Ascending aorta (tissue), 2 donors: ENCODE measurements around the gene KDELR3. TPM values are rescaled to one million over a fixed set of nuclear protein-coding genes. Genes with fewer than 3 reads are reported as not detected.

Experiments
- DNase-seq, 2 donors: peaks; one replicate each; pipeline ENCODE4 v3.0.0-alpha.2; 2019; ENCODE audit warnings: low spot score in 2 of 2
- H3K27ac ChIP-seq, 2 donors: fragments of 200-600 bp; sonication (generic); one replicate each; pipeline ENCODE4 v1.5.1; 2016 to 2017; ENCODE audit warnings: mild to moderate bottlenecking in 1 of 2
- H3K27me3 ChIP-seq: fragments of 200-600 bp; sonication (generic); one replicate; pipeline ENCODE4 v1.5.1; 2017
- H3K36me3 ChIP-seq, 2 donors: fragments of 200-600 bp; sonication (generic); one replicate each; pipeline ENCODE4 v1.5.1; 2016
- H3K4me1 ChIP-seq, 2 donors: fragments of 200-600 bp; sonication (generic); one replicate each; pipeline ENCODE4 v1.5.1; 2016 to 2017; ENCODE audit warnings: mild to moderate bottlenecking in 1 of 2
- H3K4me3 ChIP-seq, 2 donors: fragments of 200-600 bp; sonication (generic); one replicate each; pipeline ENCODE4 v1.5.1; 2016 to 2017; ENCODE audit warnings: mild to moderate bottlenecking in 1 of 2
- H3K9me3 ChIP-seq, 2 donors: fragments of 200-600 bp; sonication (generic); one replicate each; pipeline ENCODE4 v1.5.1; 2016
- intact Hi-C: fragments of 100-400 bp; cut with DNase I; formaldehyde crosslinking; loops from one replicate; pipeline ENCODE4 v1.15.1; 2023
- total RNA-seq: library from RNA; depleted of rRNA; stranded (reverse); fragments of >200 nt; gene quantifications from one replicate; pipeline ENCODE4 v1.1.0, GENCODE V29; 2016
- TF ChIP-seq, protein P1 (sequence below), 3 experiments: fragments of 200-600 bp in 2 of 3; fragments of 450-650 bp in 1 of 3; sonication (generic) in 2 of 3; IDR thresholded peaks; one replicate each; pipeline ENCODE4 v1.5.1; 2016 to 2019; ENCODE audit warnings: antibody characterized with exemption in 3 of 3, mild to moderate bottlenecking in 1 of 3, moderate library complexity in 1 of 3

The KDELR3 gene
- total RNA-seq, 1 donor from 2014 or later: 11.8 TPM

DNA sequence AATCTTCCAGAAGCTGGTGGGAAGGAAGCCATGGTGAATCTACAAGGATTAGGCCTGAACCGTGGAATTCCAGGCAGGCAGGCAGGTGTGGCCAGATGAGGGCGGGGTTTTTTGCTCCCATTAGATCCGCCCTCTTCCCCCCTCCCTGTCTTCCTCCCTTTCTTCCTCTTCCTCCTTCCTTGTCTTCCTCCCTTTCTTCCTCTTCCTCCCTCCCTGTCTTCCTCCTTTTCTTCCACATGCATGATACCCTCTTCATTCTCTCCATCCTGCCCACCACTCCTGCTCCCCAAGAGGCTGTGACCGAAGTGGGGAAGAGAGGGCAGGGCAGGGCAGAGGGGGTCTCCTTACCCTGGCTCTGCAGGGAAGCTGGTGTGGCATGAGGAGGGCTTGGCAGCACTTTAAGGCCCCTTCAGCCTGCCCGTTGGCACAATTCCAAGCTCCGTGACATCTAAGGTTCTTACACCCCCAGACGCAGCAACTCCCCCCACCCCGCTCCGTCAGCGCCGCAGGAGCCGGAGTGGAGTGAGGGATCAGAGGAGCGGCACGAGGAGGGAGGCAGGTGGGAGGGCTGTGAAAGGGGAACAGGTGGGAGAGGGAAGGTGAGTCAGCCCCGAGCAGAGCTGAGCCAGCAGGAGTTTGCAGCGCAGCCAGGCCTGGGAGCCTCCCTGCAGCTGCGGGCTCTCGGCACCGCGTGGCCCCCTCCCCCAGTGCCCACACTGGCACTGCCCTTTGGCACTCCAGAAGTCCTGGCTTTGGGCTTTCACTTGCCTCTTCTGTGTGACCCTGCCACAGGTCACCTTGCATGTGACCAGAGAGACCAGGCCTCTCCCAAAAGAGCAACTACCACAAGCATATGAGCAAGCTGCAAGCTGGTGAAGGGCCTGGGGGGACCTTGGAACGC is 45.0 kb upstream of the KDELR3 start:
- no peaks in the 10 kb centered on the region for H3K4me1 ChIP-seq
- intact Hi-C loops: no loop called here
- no peak for DNase-seq
- no peak overlapping the region for H3K27ac ChIP-seq
- H3K4me3 ChIP-seq: no peak overlapping the region
- TF ChIP-seq, protein P1, sequence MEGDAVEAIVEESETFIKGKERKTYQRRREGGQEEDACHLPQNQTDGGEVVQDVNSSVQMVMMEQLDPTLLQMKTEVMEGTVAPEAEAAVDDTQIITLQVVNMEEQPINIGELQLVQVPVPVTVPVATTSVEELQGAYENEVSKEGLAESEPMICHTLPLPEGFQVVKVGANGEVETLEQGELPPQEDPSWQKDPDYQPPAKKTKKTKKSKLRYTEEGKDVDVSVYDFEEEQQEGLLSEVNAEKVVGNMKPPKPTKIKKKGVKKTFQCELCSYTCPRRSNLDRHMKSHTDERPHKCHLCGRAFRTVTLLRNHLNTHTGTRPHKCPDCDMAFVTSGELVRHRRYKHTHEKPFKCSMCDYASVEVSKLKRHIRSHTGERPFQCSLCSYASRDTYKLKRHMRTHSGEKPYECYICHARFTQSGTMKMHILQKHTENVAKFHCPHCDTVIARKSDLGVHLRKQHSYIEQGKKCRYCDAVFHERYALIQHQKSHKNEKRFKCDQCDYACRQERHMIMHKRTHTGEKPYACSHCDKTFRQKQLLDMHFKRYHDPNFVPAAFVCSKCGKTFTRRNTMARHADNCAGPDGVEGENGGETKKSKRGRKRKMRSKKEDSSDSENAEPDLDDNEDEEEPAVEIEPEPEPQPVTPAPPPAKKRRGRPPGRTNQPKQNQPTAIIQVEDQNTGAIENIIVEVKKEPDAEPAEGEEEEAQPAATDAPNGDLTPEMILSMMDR (IDR thresholded peaks at IDR 0.05): no peak
- no peaks in the 10 kb centered on the region for H3K9me3 ChIP-seq
- H3K27me3 ChIP-seq: no peaks in the 10 kb centered on the region
- no peaks in the 10 kb centered on the region for H3K36me3 ChIP-seq

DNA sequence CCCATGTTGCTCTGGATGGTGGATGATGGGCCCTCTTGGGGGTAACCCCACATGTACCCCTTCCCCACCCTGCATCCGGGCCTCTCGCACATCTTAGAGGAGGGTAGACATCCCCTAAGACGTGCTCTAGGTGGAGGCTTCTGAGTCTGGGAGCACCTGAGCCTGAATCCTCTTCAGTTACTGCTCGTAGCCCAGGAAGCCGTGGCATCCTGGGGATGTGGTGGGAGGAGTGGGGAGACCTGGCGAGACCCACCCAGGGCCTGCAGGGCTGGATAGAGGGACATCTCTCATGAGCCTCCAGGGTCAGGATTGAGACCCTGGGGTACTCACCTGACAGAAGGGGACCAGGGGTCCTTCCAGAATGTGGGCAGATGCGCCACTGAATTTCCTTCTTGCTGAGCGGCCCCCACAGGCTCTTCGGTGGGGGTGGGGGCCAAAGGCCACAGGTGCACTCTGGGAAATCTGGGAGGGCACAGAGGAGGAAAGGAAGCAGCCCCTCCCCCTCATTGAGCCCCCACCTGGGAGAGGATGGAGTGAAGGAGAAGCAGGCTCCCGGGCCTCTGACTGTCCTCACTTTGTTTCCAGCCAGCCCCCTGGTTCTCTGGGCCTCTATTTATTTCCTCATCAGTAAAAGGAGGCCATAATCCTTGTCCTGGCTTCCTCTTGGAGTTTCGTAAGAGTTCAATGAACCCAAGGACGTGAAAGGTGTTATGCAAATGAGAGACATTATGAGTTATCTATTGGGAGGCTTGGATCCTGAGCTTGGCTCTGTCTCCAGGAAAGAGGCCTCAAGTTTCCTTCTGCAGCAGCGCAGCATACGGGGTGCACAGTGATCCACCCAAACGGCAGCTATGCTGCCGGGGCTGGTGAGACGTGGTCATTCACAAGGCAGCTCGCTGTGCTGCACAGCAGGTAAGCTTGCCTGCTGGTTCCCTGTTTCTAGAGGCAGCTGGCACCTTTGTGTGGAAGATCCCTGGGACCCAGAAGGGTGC is 44.1 kb upstream of the KDELR3 start:
- H3K4me3 ChIP-seq: no peak overlapping the region
- H3K27me3 ChIP-seq: no peaks in the 10 kb centered on the region
- no peaks in the 10 kb centered on the region for H3K4me1 ChIP-seq
- TF ChIP-seq, protein P1 (IDR thresholded peaks at IDR 0.05): no peak
- H3K9me3 ChIP-seq: no peaks in the 10 kb centered on the region
- DNase-seq: no peak
- H3K36me3 ChIP-seq: no peaks in the 10 kb centered on the region
- intact Hi-C loops: no loop called here
- no peak overlapping the region for H3K27ac ChIP-seq

DNA sequence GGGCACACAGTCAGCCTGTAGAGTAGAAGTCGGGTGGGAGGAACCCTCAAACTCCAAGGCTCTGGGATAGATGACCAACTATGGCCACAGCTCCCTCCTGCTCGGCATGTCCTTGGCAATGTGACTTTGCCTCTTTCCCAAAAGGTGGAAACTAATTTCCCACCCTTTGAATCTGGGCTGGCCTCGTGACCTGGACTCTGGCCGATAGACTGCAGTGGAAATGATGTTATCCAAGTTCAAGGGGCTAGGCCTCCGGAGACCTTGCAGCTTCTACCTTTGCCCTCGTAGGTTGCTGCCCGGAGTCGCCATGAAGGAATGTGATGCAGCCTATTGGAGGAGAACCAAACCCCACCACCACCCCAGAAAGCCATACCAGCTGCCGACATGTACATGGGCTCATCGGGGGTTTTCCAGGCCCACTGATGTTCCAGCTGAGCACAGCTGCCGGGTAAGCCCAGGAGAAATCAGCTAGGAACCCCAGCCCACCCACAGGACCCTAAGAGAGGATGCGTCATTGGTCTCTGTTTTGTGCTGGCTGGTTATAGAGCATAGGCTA is 43.3 kb upstream of the KDELR3 start:
- no peak overlapping the region for H3K27ac ChIP-seq
- intact Hi-C loops: no loop called here
- H3K36me3 ChIP-seq: no peaks in the 10 kb centered on the region
- no peak for DNase-seq
- no peak overlapping the region for H3K4me3 ChIP-seq
- TF ChIP-seq, protein P1 (IDR thresholded peaks at IDR 0.05): no peak
- H3K27me3 ChIP-seq: no peaks in the 10 kb centered on the region
- no peaks in the 10 kb centered on the region for H3K9me3 ChIP-seq
- H3K4me1 ChIP-seq: no peaks in the 10 kb centered on the region

DNA sequence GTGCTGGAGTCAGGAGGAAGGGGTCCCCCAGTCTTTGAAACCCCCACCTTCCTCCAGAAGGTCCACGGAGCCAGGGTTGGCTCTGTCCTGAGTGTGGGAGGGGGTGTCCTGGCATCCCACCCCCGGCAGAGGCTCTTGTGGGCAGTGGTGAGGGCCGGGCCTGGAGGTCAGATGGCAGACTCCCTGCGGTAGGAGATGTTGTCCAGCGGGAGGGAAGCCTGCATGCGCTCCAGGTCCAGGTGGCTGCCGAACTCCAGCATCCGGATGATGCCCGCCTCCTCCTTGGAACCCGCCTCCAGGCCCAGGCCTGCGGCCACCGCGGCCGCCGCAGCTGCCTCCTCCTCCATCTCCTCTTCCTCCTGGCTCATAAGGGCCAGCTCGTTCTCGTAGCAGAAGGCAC is 41.3 kb upstream of the KDELR3 start:
- Histone ChIP-seq H3K9me3 (no peaks in the 10 kb centered on the region), H3K36me3 (no peaks in the 10 kb centered on the region), H3K4me3 (no peak overlapping the region), H3K27ac (no peak overlapping the region), H3K4me1 (no peaks in the 10 kb centered on the region), H3K27me3 (no peaks in the 10 kb centered on the region)
- intact Hi-C loops: no loop called here
- TF ChIP-seq, protein P1 (IDR thresholded peaks at IDR 0.05): no peak
- no peak for DNase-seq

DNA sequence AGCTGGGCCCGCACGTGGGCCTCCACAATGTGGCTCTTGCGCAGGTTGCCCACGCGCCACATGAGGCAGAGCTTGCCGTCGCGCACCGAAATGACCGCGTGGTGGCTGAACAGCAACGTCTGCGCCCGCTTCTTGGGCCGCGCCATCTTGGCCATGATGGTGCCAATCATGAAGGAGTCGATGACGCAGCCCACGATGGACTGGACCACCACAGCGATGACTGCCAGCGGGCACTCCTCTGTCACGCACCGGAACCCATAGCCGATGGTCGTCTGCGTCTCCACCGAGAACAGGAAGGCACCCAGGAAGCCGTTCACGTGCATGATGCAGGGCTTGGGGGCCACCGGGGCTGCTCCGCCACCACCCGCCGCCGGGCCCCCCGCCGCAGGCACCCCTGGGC is 40.4 kb upstream of the KDELR3 start:
- no peak for DNase-seq
- H3K9me3 ChIP-seq: no peaks in the 10 kb centered on the region
- intact Hi-C loops: no loop called here

More for the DNA sequence above, 40.4 kb upstream of the KDELR3 start:
- TF ChIP-seq, protein P1 (IDR thresholded peaks at IDR 0.05): no peak
- no peak overlapping the region for H3K4me3 ChIP-seq
- no peaks in the 10 kb centered on the region for H3K36me3 ChIP-seq
- H3K27ac ChIP-seq: no peak overlapping the region
- H3K4me1 ChIP-seq: no peaks in the 10 kb centered on the region
- H3K27me3 ChIP-seq: no peaks in the 10 kb centered on the region
